ENCODE data around the gene TTC28.
A peak's percentile ranks its signal among the peaks of the same experiment; 100 is the strongest.
"Not testable (repeated sequence)": the region's sequence is repeated elsewhere in the genome, so short reads cannot be mapped to it uniquely, and the experiment has no call there.

TTC28 gene

GRCh38 chr22:28484662-28485061 lies 195.0 kb downstream of the TTC28 start:
- no peak for DNase-seq (ENCODE audit: low read depth)

- no peak for DNase-seq (ENCODE audit: low read depth)
These were observed 197.9 kb downstream of the TTC28 start for GRCh38 chr22:28481725-28482124.

- no peak for DNase-seq (ENCODE audit: low read depth)
These were observed 199.5 kb downstream of the TTC28 start for GRCh38 chr22:28480000-28480715.

- no peak for DNase-seq (ENCODE audit: low read depth)
These were observed 201.1 kb downstream of the TTC28 start for GRCh38 chr22:28478564-28478963.

GRCh38 chr22:28477556-28477955 lies 202.1 kb downstream of the TTC28 start:
- DNase-seq (ENCODE audit: low read depth): no peak

- no peak for DNase-seq (ENCODE audit: low read depth)
These were observed 205.3 kb downstream of the TTC28 start for GRCh38 chr22:28474330-28474729.

- no peak for DNase-seq (ENCODE audit: low read depth)
These were observed 206.4 kb downstream of the TTC28 start for GRCh38 chr22:28473258-28473657.

- DNase-seq (ENCODE audit: low read depth): not testable (repeated sequence)
These were observed 212.6 kb downstream of the TTC28 start for GRCh38 chr22:28467055-28467454.

GRCh38 chr22:28466399-28466798 lies 213.2 kb downstream of the TTC28 start:
- DNase-seq (ENCODE audit: low read depth): no peak

- no peak for DNase-seq (ENCODE audit: low read depth)
These were observed 213.8 kb downstream of the TTC28 start for GRCh38 chr22:28465841-28466240.

GRCh38 chr22:28464127-28464526 lies 215.5 kb downstream of the TTC28 start:
- DNase-seq (ENCODE audit: low read depth): no peak

GRCh38 chr22:28463408-28463807 lies 216.2 kb downstream of the TTC28 start:
- DNase-seq (ENCODE audit: low read depth): not testable (repeated sequence)

- DNase-seq (ENCODE audit: low read depth): no peak
These were observed 216.7 kb downstream of the TTC28 start for GRCh38 chr22:28462901-28463300.

GRCh38 chr22:28462041-28462440 lies 217.6 kb downstream of the TTC28 start:
- DNase-seq (ENCODE audit: low read depth): no peak

GRCh38 chr22:28454431-28455064 lies 225.1 kb downstream of the TTC28 start:
- DNase-seq (ENCODE audit: low read depth): no peak

- DNase-seq (ENCODE audit: low read depth): no peak
These were observed 229.5 kb downstream of the TTC28 start for GRCh38 chr22:28450109-28450508.

- DNase-seq (ENCODE audit: low read depth): no peak
These were observed 230.6 kb downstream of the TTC28 start for GRCh38 chr22:28449041-28449440.

GRCh38 chr22:28448625-28449024 lies 231.0 kb downstream of the TTC28 start:
- no peak for DNase-seq (ENCODE audit: low read depth)

- DNase-seq (ENCODE audit: low read depth): no peak
These were observed 235.0 kb downstream of the TTC28 start for GRCh38 chr22:28444659-28445058.

GRCh38 chr22:28443526-28443876 lies 236.1 kb downstream of the TTC28 start:
- DNase-seq (ENCODE audit: low read depth): peak; percentile 13

GRCh38 chr22:28442711-28443525 lies 236.7 kb downstream of the TTC28 start:
- no peak for DNase-seq (ENCODE audit: low read depth)

- DNase-seq (ENCODE audit: low read depth): peak; percentile 49
These were observed 237.4 kb downstream of the TTC28 start for GRCh38 chr22:28442264-28442710.

- DNase-seq (ENCODE audit: low read depth): no peak
These were observed 237.8 kb downstream of the TTC28 start for GRCh38 chr22:28441720-28442263.
